ENCODE data around the gene GRIFIN. TPM values are rescaled to one million over a fixed set of nuclear protein-coding genes. Genes with fewer than 3 reads are reported as not detected.
A peak's percentile ranks its signal among the peaks of the same experiment; 100 is the strongest.

GRIFIN gene
- total RNA-seq, 2 donors from 2014 or later: not detected

DNA sequence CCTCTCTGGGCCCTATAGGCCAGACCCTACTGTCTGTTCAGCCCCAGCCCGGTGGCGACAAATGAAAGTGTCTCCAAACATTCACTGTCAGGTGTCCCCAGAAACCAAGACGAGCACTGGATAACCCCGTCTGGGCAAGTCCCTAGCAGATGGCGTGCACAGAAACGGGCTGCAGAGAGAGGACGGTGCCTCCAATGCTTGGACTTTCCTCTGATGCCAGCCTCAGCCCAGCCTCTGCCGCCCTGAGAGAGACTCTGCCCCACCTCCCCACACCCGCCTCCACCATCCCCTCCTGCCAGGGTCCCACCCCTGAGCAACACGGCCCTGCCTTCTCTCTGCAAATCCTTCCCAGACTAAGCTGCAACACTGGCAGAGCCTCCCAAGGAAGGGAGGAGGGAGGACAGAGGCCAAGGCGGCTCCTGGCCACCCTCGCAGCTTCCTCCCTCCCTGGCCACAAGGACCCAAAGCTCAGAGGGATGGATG is 36.0 kb upstream of the GRIFIN start:
- Histone ChIP-seq H3K9ac (ENCODE audit: extremely low read depth, low read length, poor library complexity, severe bottlenecking) (no peak overlapping the region), H3K4me1 (ENCODE audit: control insufficient read depth, insufficient read depth, low read length) (peaks cover 15% of the 10 kb centered on the region), H3K36me3 (ENCODE audit: control insufficient read depth, insufficient read depth, low read length) (no peaks in the 10 kb centered on the region), H3K9me3 (ENCODE audit: control insufficient read depth, low read length) (no peaks in the 10 kb centered on the region), H3K4me3 (ENCODE audit: low read length) (no peak overlapping the region), H3K27me3 (ENCODE audit: control insufficient read depth, insufficient read depth, low read length, poor library complexity, severe bottlenecking) (no peaks in the 10 kb centered on the region), H3K27ac (ENCODE audit: low read depth, low read length) (no peak overlapping the region)
- WGBS, 2 experiments (ENCODE audit: insufficient coverage in 1 of 2, insufficient read length in 1 of 2): 84 to 96% methylated on average over 3 to 12 of the region's 12 CpGs
- TF ChIP-seq, protein P1, sequence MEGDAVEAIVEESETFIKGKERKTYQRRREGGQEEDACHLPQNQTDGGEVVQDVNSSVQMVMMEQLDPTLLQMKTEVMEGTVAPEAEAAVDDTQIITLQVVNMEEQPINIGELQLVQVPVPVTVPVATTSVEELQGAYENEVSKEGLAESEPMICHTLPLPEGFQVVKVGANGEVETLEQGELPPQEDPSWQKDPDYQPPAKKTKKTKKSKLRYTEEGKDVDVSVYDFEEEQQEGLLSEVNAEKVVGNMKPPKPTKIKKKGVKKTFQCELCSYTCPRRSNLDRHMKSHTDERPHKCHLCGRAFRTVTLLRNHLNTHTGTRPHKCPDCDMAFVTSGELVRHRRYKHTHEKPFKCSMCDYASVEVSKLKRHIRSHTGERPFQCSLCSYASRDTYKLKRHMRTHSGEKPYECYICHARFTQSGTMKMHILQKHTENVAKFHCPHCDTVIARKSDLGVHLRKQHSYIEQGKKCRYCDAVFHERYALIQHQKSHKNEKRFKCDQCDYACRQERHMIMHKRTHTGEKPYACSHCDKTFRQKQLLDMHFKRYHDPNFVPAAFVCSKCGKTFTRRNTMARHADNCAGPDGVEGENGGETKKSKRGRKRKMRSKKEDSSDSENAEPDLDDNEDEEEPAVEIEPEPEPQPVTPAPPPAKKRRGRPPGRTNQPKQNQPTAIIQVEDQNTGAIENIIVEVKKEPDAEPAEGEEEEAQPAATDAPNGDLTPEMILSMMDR (conservative IDR thresholded peaks at IDR 0.05): no peak
- Mint-ChIP-seq H3K4me1 (peaks cover 37% of the 10 kb centered on the region), H3K36me3 (ENCODE audit: low read depth) (no peaks in the 10 kb centered on the region), H3K27ac (no peak overlapping the region), H3K27me3 (ENCODE audit: insufficient read depth) (peaks cover 2% of the 10 kb centered on the region), H3K4me3 (no peak overlapping the region), H3K9me3 (no peaks in the 10 kb centered on the region)
- peak; percentile 58 for DNase-seq

DNA sequence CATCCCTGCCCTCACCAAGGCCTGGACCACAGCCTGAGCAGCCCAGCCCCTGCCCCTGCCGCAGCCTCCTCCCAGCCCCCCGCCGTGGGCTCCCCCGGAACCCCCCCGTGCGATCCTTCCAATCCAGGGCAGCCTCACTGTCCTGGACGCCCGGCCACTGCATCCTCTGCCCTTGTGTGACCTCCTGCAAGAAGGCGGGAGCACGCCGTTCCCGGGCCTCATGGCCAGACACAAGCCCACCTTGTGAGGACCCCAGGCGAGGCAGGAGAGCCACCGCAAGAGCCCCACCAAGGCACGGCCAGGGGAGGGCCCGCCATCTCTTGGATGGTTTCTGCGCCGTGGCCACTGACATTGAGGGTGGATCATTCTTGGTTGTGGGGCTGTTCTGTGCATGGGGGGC is 35.6 kb upstream of the GRIFIN start:
- Histone ChIP-seq H3K4me1 (ENCODE audit: control insufficient read depth, insufficient read depth, low read length) (peaks cover 15% of the 10 kb centered on the region), H3K36me3 (ENCODE audit: control insufficient read depth, insufficient read depth, low read length) (no peaks in the 10 kb centered on the region), H3K4me3 (ENCODE audit: low read length) (no peak overlapping the region), H3K9ac (ENCODE audit: extremely low read depth, low read length, poor library complexity, severe bottlenecking) (no peak overlapping the region), H3K27ac (ENCODE audit: low read depth, low read length) (no peak overlapping the region), H3K9me3 (ENCODE audit: control insufficient read depth, low read length) (no peaks in the 10 kb centered on the region), H3K27me3 (ENCODE audit: control insufficient read depth, insufficient read depth, low read length, poor library complexity, severe bottlenecking) (no peaks in the 10 kb centered on the region)
- no peak overlapping the region for H3K27ac Mint-ChIP-seq
- peaks cover 35% of the 10 kb centered on the region for H3K4me1 Mint-ChIP-seq
- H3K4me3 Mint-ChIP-seq: no peak overlapping the region
- H3K27me3 Mint-ChIP-seq (ENCODE audit: insufficient read depth): no peaks in the 10 kb centered on the region
- H3K36me3 Mint-ChIP-seq (ENCODE audit: low read depth): no peaks in the 10 kb centered on the region
- TF ChIP-seq, protein P1 (conservative IDR thresholded peaks at IDR 0.05): no peak
- WGBS, 2 experiments (ENCODE audit: insufficient coverage in 1 of 2, insufficient read length in 1 of 2): 76 to 91% methylated on average over 12 to 18 of the region's 18 CpGs
- H3K9me3 Mint-ChIP-seq: no peaks in the 10 kb centered on the region
- peak; percentile 59 for DNase-seq

DNA sequence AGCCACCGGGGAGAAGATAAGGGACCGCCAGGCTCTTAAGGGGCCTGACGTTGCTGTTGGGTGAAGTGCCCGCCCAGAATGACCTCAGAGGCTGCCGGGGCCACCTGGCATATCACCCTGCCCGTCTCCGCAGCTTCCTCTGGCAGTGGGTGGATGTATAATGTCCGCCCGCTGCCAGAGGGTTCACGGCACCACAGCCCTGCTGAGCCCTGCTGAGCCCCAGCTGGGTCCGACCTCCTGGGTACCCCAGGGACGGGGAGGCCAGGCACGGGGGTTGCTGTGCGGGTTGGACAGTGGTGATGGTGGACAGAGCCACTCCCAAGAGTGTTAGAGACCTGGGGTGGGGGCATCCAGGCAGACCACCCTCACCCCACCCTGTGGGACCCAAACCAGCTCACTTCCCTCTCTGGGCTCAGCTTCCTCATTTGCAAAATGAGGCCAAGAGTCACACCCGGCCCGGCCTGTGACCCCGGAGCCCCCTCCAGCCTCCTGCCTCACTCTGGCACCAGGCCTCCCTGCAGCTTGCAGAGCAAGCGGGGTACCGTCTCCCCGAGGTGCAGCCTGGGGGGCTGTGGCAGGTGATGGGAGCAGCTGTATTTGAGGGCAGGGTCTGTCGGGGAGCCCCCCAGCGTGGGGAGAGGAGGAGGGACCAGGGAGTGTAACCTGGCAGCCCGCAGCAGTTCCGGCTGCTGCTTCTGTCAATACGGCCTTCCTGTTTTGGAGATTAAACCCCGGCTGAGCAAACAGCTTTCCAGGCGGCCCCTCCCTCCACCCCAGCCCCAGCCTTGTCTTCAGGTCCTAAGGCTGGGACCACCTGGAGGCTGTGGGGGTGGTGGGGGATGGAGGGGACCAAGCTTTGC is 34.9 kb upstream of the GRIFIN start:
- H3K9me3 Mint-ChIP-seq: no peaks in the 10 kb centered on the region

More for the DNA sequence above, 34.9 kb upstream of the GRIFIN start:
- Histone ChIP-seq H3K27ac (ENCODE audit: low read depth, low read length) (no peak overlapping the region), H3K27me3 (ENCODE audit: control insufficient read depth, insufficient read depth, low read length, poor library complexity, severe bottlenecking) (no peaks in the 10 kb centered on the region), H3K9ac (ENCODE audit: extremely low read depth, low read length, poor library complexity, severe bottlenecking) (no peak overlapping the region), H3K4me1 (ENCODE audit: control insufficient read depth, insufficient read depth, low read length) (peaks cover 15% of the 10 kb centered on the region), H3K36me3 (ENCODE audit: control insufficient read depth, insufficient read depth, low read length) (no peaks in the 10 kb centered on the region), H3K9me3 (ENCODE audit: control insufficient read depth, low read length) (no peaks in the 10 kb centered on the region), H3K4me3 (ENCODE audit: low read length) (no peak overlapping the region)
- Mint-ChIP-seq H3K4me1 (peaks cover 31% of the 10 kb centered on the region), H3K36me3 (ENCODE audit: low read depth) (no peaks in the 10 kb centered on the region), H3K27me3 (ENCODE audit: insufficient read depth) (no peaks in the 10 kb centered on the region), H3K27ac (no peak overlapping the region), H3K4me3 (no peak overlapping the region)
- TF ChIP-seq, protein P1 (conservative IDR thresholded peaks at IDR 0.05): no peak
- WGBS, 2 experiments (ENCODE audit: insufficient coverage in 1 of 2, insufficient read length in 1 of 2): 63 to 78% methylated on average over 6 to 27 of the region's 27 CpGs
- DNase-seq: peak; percentile 71
